ENCODE data around the gene MMS19.

DNA sequence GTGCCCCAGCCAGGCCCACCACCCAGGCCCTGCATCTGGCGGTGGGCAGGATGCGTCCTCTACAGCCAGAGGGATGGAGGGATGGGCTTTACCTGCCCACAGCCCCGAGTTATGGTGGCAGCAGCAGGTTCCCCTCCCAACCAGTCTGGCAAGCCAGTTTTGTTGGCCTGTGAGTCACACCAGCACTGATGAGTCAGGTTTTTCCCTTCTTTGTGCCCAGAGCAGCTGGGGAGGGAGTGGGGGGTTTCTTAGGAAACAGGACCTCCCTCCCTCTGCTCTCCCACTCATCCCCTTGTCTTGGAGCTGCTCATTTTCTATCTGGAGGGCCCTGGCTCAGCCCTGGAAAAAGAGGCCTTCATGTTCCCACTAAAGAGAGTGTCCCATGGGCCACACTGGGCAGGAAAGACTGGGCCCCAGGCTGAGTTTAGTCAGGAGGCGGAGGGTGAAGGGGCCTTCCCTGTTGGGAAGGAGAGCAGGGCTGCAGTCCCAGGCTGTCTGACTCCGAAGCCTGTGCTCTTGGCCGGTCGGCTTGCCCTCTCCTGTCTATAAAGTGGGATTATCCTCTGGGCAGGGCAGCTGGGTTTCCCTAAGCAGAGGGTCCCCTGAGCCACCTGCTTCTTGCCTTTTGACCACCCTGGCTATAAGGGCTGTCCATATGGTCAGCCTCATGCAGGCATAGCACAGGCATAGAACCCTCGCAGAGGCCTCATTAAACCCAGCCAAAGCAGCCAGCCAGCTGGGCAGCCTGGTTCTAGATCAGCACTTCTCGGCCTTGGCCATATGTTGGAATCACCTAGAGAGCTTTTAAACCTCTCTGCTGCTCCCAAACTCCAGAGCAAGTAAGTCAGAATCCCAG lies 44.2 kb upstream of the MMS19 start:
- TF ChIP-seq, protein P1, sequence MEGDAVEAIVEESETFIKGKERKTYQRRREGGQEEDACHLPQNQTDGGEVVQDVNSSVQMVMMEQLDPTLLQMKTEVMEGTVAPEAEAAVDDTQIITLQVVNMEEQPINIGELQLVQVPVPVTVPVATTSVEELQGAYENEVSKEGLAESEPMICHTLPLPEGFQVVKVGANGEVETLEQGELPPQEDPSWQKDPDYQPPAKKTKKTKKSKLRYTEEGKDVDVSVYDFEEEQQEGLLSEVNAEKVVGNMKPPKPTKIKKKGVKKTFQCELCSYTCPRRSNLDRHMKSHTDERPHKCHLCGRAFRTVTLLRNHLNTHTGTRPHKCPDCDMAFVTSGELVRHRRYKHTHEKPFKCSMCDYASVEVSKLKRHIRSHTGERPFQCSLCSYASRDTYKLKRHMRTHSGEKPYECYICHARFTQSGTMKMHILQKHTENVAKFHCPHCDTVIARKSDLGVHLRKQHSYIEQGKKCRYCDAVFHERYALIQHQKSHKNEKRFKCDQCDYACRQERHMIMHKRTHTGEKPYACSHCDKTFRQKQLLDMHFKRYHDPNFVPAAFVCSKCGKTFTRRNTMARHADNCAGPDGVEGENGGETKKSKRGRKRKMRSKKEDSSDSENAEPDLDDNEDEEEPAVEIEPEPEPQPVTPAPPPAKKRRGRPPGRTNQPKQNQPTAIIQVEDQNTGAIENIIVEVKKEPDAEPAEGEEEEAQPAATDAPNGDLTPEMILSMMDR (IDR thresholded peaks at IDR 0.05; ENCODE audit: low read depth, low read length): no peak
- no peak for TF ChIP-seq EZH2phosphoT487 (IDR thresholded peaks at IDR 0.05; ENCODE audit: low read depth)

All from OCI-LY3 (cell line).